Ectodermal cell (in vitro differentiated cells): Measurements from ENCODE around the gene SLC1A2. TPM values are rescaled to one million over a fixed set of nuclear protein-coding genes. Genes with fewer than 3 reads are reported as not detected.
A peak's percentile ranks its signal among the peaks of the same experiment; 100 is the strongest.

Source experiments
- H3K27ac ChIP-seq: 2 replicates; pipeline ENCODE4 v1.7.0; 2013; ENCODE audit warnings: mild to moderate bottlenecking, low read depth, low read length; ENCODE audit not compliant: insufficient read depth, poor library complexity, severe bottlenecking
- H3K27me3 ChIP-seq: 2 replicates; pipeline ENCODE4 v1.7.0; 2013; ENCODE audit warnings: mild to moderate bottlenecking, low read length; ENCODE audit not compliant: insufficient read depth, control insufficient read depth, poor library complexity, severe bottlenecking
- H3K36me3 ChIP-seq: one replicate; pipeline ENCODE4 v1.7.0; 2013; ENCODE audit warnings: low read length; ENCODE audit not compliant: control insufficient read depth, insufficient read depth
- H3K4me1 ChIP-seq: one replicate; pipeline ENCODE4 v1.7.0; 2013; ENCODE audit warnings: low read length; ENCODE audit not compliant: control insufficient read depth, insufficient read depth
- H3K4me3 ChIP-seq: 2 replicates; pipeline ENCODE4 v1.7.0; 2013; ENCODE audit warnings: low read depth, low read length, control low read depth; ENCODE audit not compliant: insufficient read depth
- H3K9me3 ChIP-seq: 2 replicates; pipeline ENCODE4 v1.7.0; 2013; ENCODE audit warnings: mild to moderate bottlenecking, low read length, moderate library complexity; ENCODE audit not compliant: control insufficient read depth
- WGBS, 2 experiments: methylation state at CpG; one replicate each; pipeline ENCODE4 v1.1.7; 2013; ENCODE audit warnings: missing lambda C conversion rate in 2 of 2; 5-methylcytosine and 5-hydroxymethylcytosine counted together
- polyA plus RNA-seq, 4 experiments: library from polyadenylated mRNA; stranded (reverse); fragments of 50-300 nt; gene quantifications; one replicate each; pipeline ENCODE4 v1.2.3, GENCODE V29; 2013

Gene SLC1A2
- polyA plus RNA-seq (2013, experiment 1 of 4), result 5.4 TPM
- 5.1 TPM for polyA plus RNA-seq (2013, experiment 2 of 4)
- polyA plus RNA-seq (2013, experiment 3 of 4), result 4.4 TPM
- 4.2 TPM for polyA plus RNA-seq (2013, experiment 4 of 4)

- peaks cover 83% of the 10 kb centered on the region for H3K27me3 ChIP-seq
- peaks cover 7% of the 10 kb centered on the region for H3K4me1 ChIP-seq
- H3K36me3 ChIP-seq, result no peaks in the 10 kb centered on the region
- H3K4me3 ChIP-seq, result peak within 1 kb of the TSS; percentile 43
- H3K9me3 ChIP-seq, result no peaks in the 10 kb centered on the region
- 0% methylated on average over 68 to 71 of the region's 71 CpGs for WGBS, 2 experiments
- H3K27ac ChIP-seq, result no peak within 1 kb of the TSS
Measured at GRCh38 chr11:35419184-35419829, at the start of gene SLC1A2. Gene SLC1A2, minus strand, starts transcription at chr11:35419558. Its CDS starts 592 bp downstream, at chr11:35418966.

GRCh38 chr11:35466058-35466457, 46.7 kb upstream of the SLC1A2 start:
- peaks cover 20% of the 10 kb centered on the region for H3K36me3 ChIP-seq
- H3K27me3 ChIP-seq, result no peaks in the 10 kb centered on the region
- no peak overlapping the region for H3K4me3 ChIP-seq
- no peaks in the 10 kb centered on the region for H3K4me1 ChIP-seq
- no peaks in the 10 kb centered on the region for H3K9me3 ChIP-seq
- no peak overlapping the region for H3K27ac ChIP-seq
- 93% methylated on average over 3 of the region's 3 CpGs for WGBS, 2 experiments

- H3K4me3 ChIP-seq, result no peak overlapping the region
- H3K27ac ChIP-seq, result no peak overlapping the region
- H3K27me3 ChIP-seq, result no peaks in the 10 kb centered on the region
- H3K36me3 ChIP-seq, result peaks cover 11% of the 10 kb centered on the region
- no peaks in the 10 kb centered on the region for H3K4me1 ChIP-seq
- no peaks in the 10 kb centered on the region for H3K9me3 ChIP-seq
- 88 to 90% methylated on average over 1 of the region's 1 CpG for WGBS, 2 experiments
Measured at GRCh38 chr11:35464308-35464707, 45.0 kb upstream of the SLC1A2 start.

- Histone ChIP-seq H3K27ac (no peak overlapping the region), H3K4me3 (no peak overlapping the region), H3K4me1 (no peaks in the 10 kb centered on the region), H3K36me3 (peaks cover 9% of the 10 kb centered on the region), H3K9me3 (no peaks in the 10 kb centered on the region), H3K27me3 (no peaks in the 10 kb centered on the region)
- 85 to 88% methylated on average over 13 of the region's 13 CpGs for WGBS, 2 experiments
Measured at GRCh38 chr11:35463331-35463751, 44.0 kb upstream of the SLC1A2 start.

- H3K4me1 ChIP-seq, result no peaks in the 10 kb centered on the region
- no peaks in the 10 kb centered on the region for H3K27me3 ChIP-seq
- H3K27ac ChIP-seq, result no peak overlapping the region
- H3K36me3 ChIP-seq, result peaks cover 3% of the 10 kb centered on the region
- H3K4me3 ChIP-seq, result no peak overlapping the region
- H3K9me3 ChIP-seq, result no peaks in the 10 kb centered on the region
- WGBS, 2 experiments, result 80 to 87% methylated on average over 2 of the region's 2 CpGs
Measured at GRCh38 chr11:35461917-35462538, 42.7 kb upstream of the SLC1A2 start.

- peaks cover 10% of the 10 kb centered on the region for H3K36me3 ChIP-seq
- no peaks in the 10 kb centered on the region for H3K27me3 ChIP-seq
- 89 to 100% methylated on average over 1 of the region's 1 CpG for WGBS, 2 experiments
- H3K4me3 ChIP-seq, result no peak overlapping the region
- H3K4me1 ChIP-seq, result no peaks in the 10 kb centered on the region
- H3K9me3 ChIP-seq, result no peaks in the 10 kb centered on the region
- H3K27ac ChIP-seq, result no peak overlapping the region
Measured at GRCh38 chr11:35459489-35459888, 40.1 kb upstream of the SLC1A2 start.

- H3K4me1 ChIP-seq, result no peaks in the 10 kb centered on the region
- no peaks in the 10 kb centered on the region for H3K27me3 ChIP-seq
- H3K4me3 ChIP-seq, result no peak overlapping the region
- 96 to 98% methylated on average over 3 of the region's 3 CpGs for WGBS, 2 experiments
- H3K36me3 ChIP-seq, result peaks cover 14% of the 10 kb centered on the region
- no peaks in the 10 kb centered on the region for H3K9me3 ChIP-seq
- no peak overlapping the region for H3K27ac ChIP-seq
Measured at GRCh38 chr11:35458846-35459245, 39.5 kb upstream of the SLC1A2 start.

- H3K36me3 ChIP-seq, result peaks cover 39% of the 10 kb centered on the region
- 89 to 91% methylated on average over 1 of the region's 1 CpG for WGBS, 2 experiments
Measured at GRCh38 chr11:35454362-35454761, 35.0 kb upstream of the SLC1A2 start.

GRCh38 chr11:35436581-35437250, 17.4 kb upstream of the SLC1A2 start:
- no peaks in the 10 kb centered on the region for H3K9me3 ChIP-seq
- no peak overlapping the region for H3K27ac ChIP-seq
- peaks cover 24% of the 10 kb centered on the region for H3K36me3 ChIP-seq
- no peak overlapping the region for H3K4me3 ChIP-seq
- H3K4me1 ChIP-seq, result no peaks in the 10 kb centered on the region
- no peaks in the 10 kb centered on the region for H3K27me3 ChIP-seq
- WGBS, 2 experiments, result 91 to 100% methylated on average over 2 of the region's 2 CpGs

More at GRCh38 chr11:35454362-35454761, 35.0 kb upstream of the SLC1A2 start:
- no peaks in the 10 kb centered on the region for H3K4me1 ChIP-seq
- H3K9me3 ChIP-seq, result no peaks in the 10 kb centered on the region
- no peaks in the 10 kb centered on the region for H3K27me3 ChIP-seq
- no peak overlapping the region for H3K4me3 ChIP-seq
- H3K27ac ChIP-seq, result no peak overlapping the region

- Histone ChIP-seq H3K27me3 (no peaks in the 10 kb centered on the region), H3K9me3 (no peaks in the 10 kb centered on the region), H3K27ac (no peak overlapping the region), H3K4me1 (no peaks in the 10 kb centered on the region), H3K4me3 (no peak overlapping the region), H3K36me3 (peaks cover 37% of the 10 kb centered on the region)
- 82 to 86% methylated on average over 3 of the region's 3 CpGs for WGBS, 2 experiments
Measured at GRCh38 chr11:35433588-35433987, 14.2 kb upstream of the SLC1A2 start.
